SK-N-MC (cell line): ENCODE data around the gene ITGB2.

Experiments used
- EZH2 ChIP-seq: fragments of 200-600 bp; sonication (generic); IDR thresholded peaks from one replicate; pipeline ENCODE4 v1.6.1; 2017; ENCODE audit warnings: antibody characterized with exemption
- POLR2AphosphoS5 ChIP-seq: IDR thresholded peaks from 2 replicates; pipeline ENCODE4 v1.6.1; 2012; ENCODE audit warnings: mild to moderate bottlenecking, low read depth, low read length, borderline replicate concordance

DNA sequence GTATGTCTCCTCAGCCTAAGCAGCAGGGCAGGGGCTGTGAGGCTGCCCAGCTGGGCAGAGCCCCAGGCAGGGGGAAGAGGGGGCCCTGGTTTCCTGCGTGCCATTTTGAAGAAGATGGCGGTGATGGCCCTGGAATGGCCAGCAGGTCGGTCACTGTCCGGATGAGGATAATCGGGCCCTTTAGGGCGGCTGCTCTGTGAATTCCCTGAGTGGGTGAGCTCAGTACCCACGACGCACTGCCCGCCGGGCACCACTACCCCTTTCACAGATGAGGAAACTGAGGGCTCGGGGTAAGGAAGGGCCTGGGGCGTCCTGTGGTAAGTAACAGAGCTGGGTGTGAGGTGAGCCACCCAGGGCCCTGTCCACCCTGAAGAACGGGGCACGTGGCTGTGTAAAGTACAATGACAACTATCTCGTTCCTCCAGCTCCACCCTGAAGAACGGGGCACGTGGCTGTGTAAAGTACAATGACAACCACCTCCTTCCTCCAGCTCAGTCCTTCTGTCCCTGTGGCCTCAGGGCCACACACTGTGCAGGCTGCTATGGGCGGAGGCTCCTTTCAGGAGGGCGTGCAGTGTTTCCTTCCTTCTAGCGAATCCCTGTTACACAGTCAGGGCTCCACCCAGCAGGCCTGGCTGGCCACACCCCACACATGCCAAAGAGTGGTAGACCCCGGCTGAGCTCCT is 23.2 kb downstream of the ITGB2 start:
- TF ChIP-seq EZH2 (no peak), POLR2AphosphoS5 (no peak)
